ENCODE results near the gene HPSE2.
"Not testable (repeated sequence)": the region's sequence is repeated elsewhere in the genome, so short reads cannot be mapped to it uniquely, and the experiment has no call there.

- TF ChIP-seq CTCF (IDR thresholded peaks at IDR 0.05; ENCODE audit: low read depth, low read length, missing input control); FOXA1 (IDR thresholded peaks at IDR 0.05): not testable (repeated sequence)
These were observed 102.8 kb downstream of the HPSE2 start for GRCh38 chr10:99132897-99133296.
